ENCODE data around the gene S100PBP. TPM values are rescaled to one million over a fixed set of nuclear protein-coding genes. Genes with fewer than 3 reads are reported as not detected.

The S100PBP gene
- total and polyA plus RNA-seq, 2 donors (not counting 1 experiment from before 2014, with no cell fraction given): 36.3 to 41.8 TPM

DNA sequence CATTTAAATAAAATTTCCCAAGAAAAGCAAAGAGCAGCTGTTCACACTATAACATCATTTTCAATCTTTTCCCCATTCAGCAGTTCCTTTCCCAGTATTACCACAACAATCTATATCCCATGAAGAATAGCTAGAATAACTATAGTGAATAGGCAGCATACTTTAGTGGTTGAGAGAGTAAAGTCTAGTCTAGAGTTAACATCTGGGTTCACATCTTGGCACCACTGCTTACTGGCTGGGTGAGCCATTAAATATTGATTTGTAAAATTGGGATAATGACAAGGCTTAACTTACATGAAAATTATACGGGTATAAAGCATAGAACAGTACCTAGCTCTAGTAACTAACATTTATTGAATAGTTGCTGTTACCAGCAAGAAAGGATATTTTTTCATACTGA, 14.4 kb downstream of the S100PBP start:
- no peak overlapping the region for H3K4me2 ChIP-seq (ENCODE audit: extremely low read depth, insufficient read depth, low read length)
- no peaks in the 10 kb centered on the region for H4K20me1 ChIP-seq (ENCODE audit: control insufficient read depth, extremely low read depth, insufficient read depth, low read length)
- H3K27ac ChIP-seq (ENCODE audit: insufficient read depth, low read length): no peak overlapping the region
- no peak overlapping the region for H2AFZ ChIP-seq (ENCODE audit: low read length)
- no peaks in the 10 kb centered on the region for H3K79me2 ChIP-seq (ENCODE audit: control insufficient read depth, insufficient read depth, low read length)
- H3K36me3 ChIP-seq (ENCODE audit: control insufficient read depth, insufficient read depth, low read length): peaks cover 11% of the 10 kb centered on the region
- H3K27me3 ChIP-seq (ENCODE audit: control insufficient read depth, insufficient read depth, low read length): no peaks in the 10 kb centered on the region
- TF ChIP-seq EZH2 (IDR thresholded peaks at IDR 0.05; ENCODE audit: low read length, missing control alignments): no peak
- TF ChIP-seq, protein P1, sequence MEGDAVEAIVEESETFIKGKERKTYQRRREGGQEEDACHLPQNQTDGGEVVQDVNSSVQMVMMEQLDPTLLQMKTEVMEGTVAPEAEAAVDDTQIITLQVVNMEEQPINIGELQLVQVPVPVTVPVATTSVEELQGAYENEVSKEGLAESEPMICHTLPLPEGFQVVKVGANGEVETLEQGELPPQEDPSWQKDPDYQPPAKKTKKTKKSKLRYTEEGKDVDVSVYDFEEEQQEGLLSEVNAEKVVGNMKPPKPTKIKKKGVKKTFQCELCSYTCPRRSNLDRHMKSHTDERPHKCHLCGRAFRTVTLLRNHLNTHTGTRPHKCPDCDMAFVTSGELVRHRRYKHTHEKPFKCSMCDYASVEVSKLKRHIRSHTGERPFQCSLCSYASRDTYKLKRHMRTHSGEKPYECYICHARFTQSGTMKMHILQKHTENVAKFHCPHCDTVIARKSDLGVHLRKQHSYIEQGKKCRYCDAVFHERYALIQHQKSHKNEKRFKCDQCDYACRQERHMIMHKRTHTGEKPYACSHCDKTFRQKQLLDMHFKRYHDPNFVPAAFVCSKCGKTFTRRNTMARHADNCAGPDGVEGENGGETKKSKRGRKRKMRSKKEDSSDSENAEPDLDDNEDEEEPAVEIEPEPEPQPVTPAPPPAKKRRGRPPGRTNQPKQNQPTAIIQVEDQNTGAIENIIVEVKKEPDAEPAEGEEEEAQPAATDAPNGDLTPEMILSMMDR (conservative IDR thresholded peaks at IDR 0.05 in 1 of 2, IDR thresholded peaks at IDR 0.05 in 1 of 2; ENCODE audit: low read depth in 1 of 2, low read length in 2 of 2): no peak
- no peaks in the 10 kb centered on the region for H3K9me3 ChIP-seq (ENCODE audit: control insufficient read depth, insufficient read depth, low read depth, low read length)
- no peak overlapping the region for H3K4me3 ChIP-seq (replicated peaks in 1 of 4; ENCODE audit: control extremely low read depth in 1 of 4, insufficient read depth in 1 of 4, low read depth in 3 of 4, low read length in 4 of 4)
- DNase-seq (ENCODE audit: low read depth in 2 of 2): no peak
- no peak overlapping the region for H3K9ac ChIP-seq (ENCODE audit: insufficient read depth, low read length)
- H3K4me1 ChIP-seq (ENCODE audit: control insufficient read depth, extremely low read depth, insufficient read depth, low read length): no peaks in the 10 kb centered on the region

DNA sequence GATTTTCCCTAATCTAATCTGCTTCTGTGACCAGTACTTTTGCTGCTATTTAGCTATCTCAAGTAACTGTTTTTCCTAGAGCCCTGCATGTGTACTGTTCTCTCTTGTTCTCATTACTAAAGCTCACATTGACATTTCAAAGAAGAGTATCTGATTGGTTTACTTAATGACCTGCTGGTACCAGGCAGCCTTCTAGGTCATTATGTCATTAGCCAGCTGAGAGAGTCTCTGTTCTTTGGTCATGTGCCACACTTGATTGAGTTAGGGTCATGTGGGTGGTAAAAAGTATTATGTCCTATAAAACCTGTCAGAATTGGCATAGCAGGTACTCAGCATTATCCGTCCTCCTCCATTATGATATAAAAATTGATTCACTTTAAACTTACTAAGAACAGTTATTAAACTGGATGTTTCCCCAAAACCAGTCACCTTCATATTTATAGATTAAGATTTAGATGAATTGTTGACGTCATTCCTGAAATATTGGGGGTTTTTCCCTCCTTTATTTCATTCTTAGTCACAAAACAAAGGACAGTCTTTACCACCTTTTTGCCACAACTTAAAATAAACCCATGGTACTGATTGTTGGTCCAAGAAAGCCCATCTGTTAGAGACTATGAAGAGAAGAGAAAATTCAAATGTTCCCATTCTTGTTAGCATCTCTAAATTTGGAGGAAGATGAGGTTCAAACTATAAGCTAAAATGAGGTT, 31.1 kb downstream of the S100PBP start:
- TF ChIP-seq EZH2 (IDR thresholded peaks at IDR 0.05; ENCODE audit: low read length, missing control alignments): no peak
- TF ChIP-seq, protein P1 (conservative IDR thresholded peaks at IDR 0.05 in 1 of 2, IDR thresholded peaks at IDR 0.05 in 1 of 2; ENCODE audit: low read depth in 1 of 2, low read length in 2 of 2): no peak
- H3K79me2 ChIP-seq (ENCODE audit: control insufficient read depth, insufficient read depth, low read length): no peaks in the 10 kb centered on the region

DNA sequence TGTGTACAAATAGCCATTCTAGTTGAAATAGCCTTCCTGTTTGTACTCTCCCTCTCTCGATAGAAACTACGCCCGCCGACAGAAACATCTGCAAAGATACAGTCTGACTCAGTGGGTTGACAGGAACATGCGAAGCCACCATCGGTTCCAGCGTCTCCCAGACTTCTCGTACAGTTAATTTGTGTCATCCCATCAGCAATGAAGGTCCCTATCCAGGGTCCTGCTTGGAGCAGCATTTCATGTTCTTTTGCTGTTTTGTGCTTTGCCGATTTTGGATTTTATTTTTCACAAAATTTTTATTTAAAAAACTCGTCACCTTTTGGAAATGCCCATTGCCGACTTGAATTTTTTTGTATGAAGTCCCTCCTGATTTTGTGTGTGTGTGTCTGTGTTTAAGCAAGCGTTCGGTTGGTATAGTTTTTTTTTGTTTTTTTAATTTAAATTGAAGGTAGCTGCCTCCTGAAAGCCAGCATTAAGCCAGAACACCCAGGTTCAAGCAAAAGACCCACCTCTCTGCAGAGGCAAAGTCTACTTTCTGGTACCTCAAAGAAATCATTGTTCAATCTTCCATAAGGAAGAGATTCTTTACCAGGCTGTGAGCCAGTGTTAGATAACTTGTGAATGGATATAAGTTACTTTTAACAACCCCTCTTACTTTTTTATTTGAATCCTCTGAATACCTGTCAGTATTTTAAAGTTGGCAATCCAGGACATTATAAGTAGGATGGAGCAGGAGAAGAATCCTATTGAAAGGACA, 38.6 kb downstream of the S100PBP start:
- no peak overlapping the region for H3K9ac ChIP-seq (ENCODE audit: insufficient read depth, low read length)
- TF ChIP-seq EZH2 (IDR thresholded peaks at IDR 0.05; ENCODE audit: low read length, missing control alignments): no peak
- TF ChIP-seq, protein P1 (conservative IDR thresholded peaks at IDR 0.05 in 1 of 2, IDR thresholded peaks at IDR 0.05 in 1 of 2; ENCODE audit: low read depth in 1 of 2, low read length in 2 of 2): no peak
- H3K4me3 ChIP-seq (replicated peaks in 1 of 4; ENCODE audit: control extremely low read depth in 1 of 4, insufficient read depth in 1 of 4, low read depth in 3 of 4, low read length in 4 of 4): no peak overlapping the region
- no peak overlapping the region for H3K27ac ChIP-seq (ENCODE audit: insufficient read depth, low read length)
- no peak overlapping the region for H3K4me2 ChIP-seq (ENCODE audit: extremely low read depth, insufficient read depth, low read length)
- peaks cover 5% of the 10 kb centered on the region for H3K36me3 ChIP-seq (ENCODE audit: control insufficient read depth, insufficient read depth, low read length)
- H3K79me2 ChIP-seq (ENCODE audit: control insufficient read depth, insufficient read depth, low read length): no peaks in the 10 kb centered on the region
- H3K4me1 ChIP-seq (ENCODE audit: control insufficient read depth, extremely low read depth, insufficient read depth, low read length): no peaks in the 10 kb centered on the region
- no peak overlapping the region for H2AFZ ChIP-seq (ENCODE audit: low read length)
- H3K27me3 ChIP-seq (ENCODE audit: control insufficient read depth, insufficient read depth, low read length): no peaks in the 10 kb centered on the region
- H4K20me1 ChIP-seq (ENCODE audit: control insufficient read depth, extremely low read depth, insufficient read depth, low read length): no peaks in the 10 kb centered on the region
- no peak for DNase-seq (ENCODE audit: low read depth in 2 of 2)
- no peaks in the 10 kb centered on the region for H3K9me3 ChIP-seq (ENCODE audit: control insufficient read depth, insufficient read depth, low read depth, low read length)

More for the DNA sequence above, 31.1 kb downstream of the S100PBP start:
- H3K4me3 ChIP-seq (replicated peaks in 1 of 4; ENCODE audit: control extremely low read depth in 1 of 4, insufficient read depth in 1 of 4, low read depth in 3 of 4, low read length in 4 of 4): no peak overlapping the region
- H2AFZ ChIP-seq (ENCODE audit: low read length): no peak overlapping the region
- H3K27ac ChIP-seq (ENCODE audit: insufficient read depth, low read length): no peak overlapping the region
- no peaks in the 10 kb centered on the region for H3K27me3 ChIP-seq (ENCODE audit: control insufficient read depth, insufficient read depth, low read length)
- DNase-seq (ENCODE audit: low read depth in 2 of 2): no peak
- no peak overlapping the region for H3K4me2 ChIP-seq (ENCODE audit: extremely low read depth, insufficient read depth, low read length)
- H3K9me3 ChIP-seq (ENCODE audit: control insufficient read depth, insufficient read depth, low read depth, low read length): no peaks in the 10 kb centered on the region
- H4K20me1 ChIP-seq (ENCODE audit: control insufficient read depth, extremely low read depth, insufficient read depth, low read length): no peaks in the 10 kb centered on the region
- no peaks in the 10 kb centered on the region for H3K4me1 ChIP-seq (ENCODE audit: control insufficient read depth, extremely low read depth, insufficient read depth, low read length)
- H3K9ac ChIP-seq (ENCODE audit: insufficient read depth, low read length): no peak overlapping the region
- H3K36me3 ChIP-seq (ENCODE audit: control insufficient read depth, insufficient read depth, low read length): peaks cover 2% of the 10 kb centered on the region
